Activated naive CD8-positive, alpha-beta T cell (primary cell): ENCODE results near the gene TMED1.
"Not testable (repeated sequence)": the region's sequence is repeated elsewhere in the genome, so short reads cannot be mapped to it uniquely, and the experiment has no call there.

Source experiments
- H3K27ac Mint-ChIP-seq: one replicate; pipeline ENCODE4 v1.8.0; 2021; ENCODE audit warnings: mixed read lengths
- H3K27me3 Mint-ChIP-seq: one replicate; pipeline ENCODE4 v1.8.0; 2021; ENCODE audit warnings: mixed read lengths
- H3K36me3 Mint-ChIP-seq: one replicate; pipeline ENCODE4 v1.8.0; 2021; ENCODE audit warnings: mixed read lengths
- H3K4me1 Mint-ChIP-seq: one replicate; pipeline ENCODE4 v1.8.0; 2021; ENCODE audit warnings: low read depth, mixed read lengths
- H3K4me3 Mint-ChIP-seq: one replicate; pipeline ENCODE4 v1.8.0; 2021; ENCODE audit warnings: mild to moderate bottlenecking, mixed read lengths
- H3K9me3 Mint-ChIP-seq: one replicate; pipeline ENCODE4 v1.8.0; 2021; ENCODE audit warnings: low read depth, mixed read lengths

Gene TMED1, protein sequence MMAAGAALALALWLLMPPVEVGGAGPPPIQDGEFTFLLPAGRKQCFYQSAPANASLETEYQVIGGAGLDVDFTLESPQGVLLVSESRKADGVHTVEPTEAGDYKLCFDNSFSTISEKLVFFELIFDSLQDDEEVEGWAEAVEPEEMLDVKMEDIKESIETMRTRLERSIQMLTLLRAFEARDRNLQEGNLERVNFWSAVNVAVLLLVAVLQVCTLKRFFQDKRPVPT

DNA sequence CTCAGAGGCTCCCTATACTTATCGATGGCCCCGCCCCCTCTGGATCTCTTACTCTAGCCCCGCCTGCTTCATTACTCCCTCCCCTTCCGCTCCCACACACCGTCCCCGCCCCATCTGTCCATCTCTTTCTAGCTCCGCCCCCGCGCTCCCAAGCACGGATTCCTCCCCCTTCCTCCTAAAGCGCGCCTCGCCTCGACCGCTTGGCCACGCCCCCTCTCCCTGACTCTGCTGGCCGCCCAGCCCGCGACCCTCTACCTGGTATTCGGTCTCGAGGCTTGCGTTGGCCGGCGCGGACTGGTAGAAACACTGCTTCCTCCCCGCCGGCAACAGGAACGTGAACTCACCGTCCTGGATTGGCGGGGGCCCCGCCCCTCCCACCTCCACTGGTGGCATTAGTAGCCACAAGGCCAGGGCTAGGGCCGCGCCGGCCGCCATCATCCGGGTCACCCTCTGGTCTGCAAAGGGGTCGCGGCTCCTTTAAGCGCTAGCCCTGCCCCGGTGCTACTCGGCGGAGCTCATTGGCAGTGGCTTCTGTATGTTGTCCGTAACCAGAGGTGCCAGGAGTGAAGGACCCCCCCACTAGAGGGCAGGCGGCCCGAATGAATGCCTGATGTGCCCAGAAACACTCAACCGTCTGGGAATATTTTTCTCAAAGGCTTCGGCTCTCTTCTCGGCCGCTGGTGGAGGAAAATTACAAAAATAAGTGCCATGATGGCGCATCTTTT is at the start of gene TMED1:
TSS of gene TMED1 (minus strand) at position 459 of the 725 bp plus-strand sequence. CDS start at position 438, 21 bp downstream.
- H3K4me3 Mint-ChIP-seq, result peak within 1 kb of the TSS; percentile 95
- peak within 1 kb of the TSS; percentile 100 for H3K27ac Mint-ChIP-seq

DNA sequence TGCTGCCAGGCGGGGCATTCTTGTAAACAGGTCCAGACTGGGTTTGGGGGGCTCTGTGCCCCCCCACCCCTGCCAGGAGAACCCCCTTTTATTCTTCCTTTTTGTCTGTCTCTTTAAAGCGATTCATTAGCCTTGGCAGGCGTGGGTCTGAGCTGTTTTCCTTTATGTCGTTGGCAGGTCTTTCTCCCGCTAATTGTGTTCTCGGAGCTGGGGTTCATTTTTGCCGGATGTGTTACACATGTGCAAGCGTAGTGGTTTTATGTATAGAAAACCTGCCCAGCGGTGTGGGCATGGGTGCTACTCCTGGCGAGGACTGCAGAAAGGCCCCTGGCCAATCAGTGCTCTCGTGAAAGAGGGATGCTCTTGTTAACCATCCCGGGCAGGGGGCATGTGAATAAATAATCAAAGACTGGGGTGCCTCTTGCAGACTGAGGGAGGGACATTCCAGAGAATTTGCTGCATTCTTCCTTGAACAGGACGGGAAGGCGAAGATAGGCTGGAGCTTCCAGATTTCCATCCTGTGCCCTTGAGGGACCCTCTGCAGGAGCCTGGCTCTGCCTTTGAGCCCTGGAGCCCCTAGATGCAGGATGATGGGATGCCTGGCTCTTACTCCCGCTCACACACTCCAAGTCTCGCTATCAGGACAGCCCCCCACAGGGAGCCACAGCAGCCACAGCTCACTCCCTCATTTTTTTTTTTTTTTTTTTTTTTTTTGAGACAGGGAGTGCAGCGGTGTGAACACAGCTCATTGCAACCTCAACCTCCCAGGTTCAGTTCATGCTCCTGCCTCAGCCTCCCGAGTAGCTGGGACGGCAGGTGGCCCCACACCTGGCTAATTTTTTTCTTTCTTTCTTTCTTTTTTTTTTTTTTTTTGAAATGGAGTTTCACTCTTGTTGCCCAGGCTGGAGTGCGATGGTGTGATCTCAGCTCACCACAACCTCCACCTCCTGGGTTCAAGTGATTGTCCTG is 49.5 kb upstream of the TMED1 start:
- Mint-ChIP-seq H3K27me3 (no peaks in the 10 kb centered on the region), H3K4me1 (peaks cover 2% of the 10 kb centered on the region), H3K9me3 (no peaks in the 10 kb centered on the region), H3K4me3 (no peak overlapping the region), H3K36me3 (no peaks in the 10 kb centered on the region), H3K27ac (no peak overlapping the region)

More for the DNA sequence above, at the start of gene TMED1:
- Mint-ChIP-seq H3K9me3 (peaks cover 3% of the 10 kb centered on the region), H3K4me1 (peaks cover 10% of the 10 kb centered on the region), H3K27me3 (no peaks in the 10 kb centered on the region), H3K36me3 (peaks cover 5% of the 10 kb centered on the region)

DNA sequence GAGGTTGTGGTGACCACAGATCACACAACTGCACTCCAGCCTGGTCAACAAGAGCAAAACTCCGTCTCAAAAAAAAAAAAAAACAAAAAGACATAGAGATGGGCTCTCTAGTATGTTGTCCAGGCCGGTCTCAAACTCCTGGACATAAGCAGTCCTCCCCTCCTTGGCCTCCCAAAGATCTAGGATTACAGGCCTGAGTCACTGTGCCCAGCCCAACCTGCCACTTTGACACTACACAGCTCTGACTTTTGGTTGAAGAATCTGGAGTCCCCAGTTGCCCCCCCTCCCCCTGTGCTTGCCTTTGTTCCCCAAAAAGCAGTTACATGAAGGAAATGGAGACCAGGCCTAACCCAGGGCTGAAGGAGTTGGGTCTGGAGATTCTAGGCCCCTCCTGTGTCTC is 48.3 kb upstream of the TMED1 start:
- H3K27me3 Mint-ChIP-seq, result no peaks in the 10 kb centered on the region
- peaks cover 6% of the 10 kb centered on the region for H3K4me1 Mint-ChIP-seq
- H3K36me3 Mint-ChIP-seq, result peaks cover under 1% of the 10 kb centered on the region
- H3K9me3 Mint-ChIP-seq, result no peaks in the 10 kb centered on the region
- H3K27ac Mint-ChIP-seq, result no peak overlapping the region
- no peak overlapping the region for H3K4me3 Mint-ChIP-seq

DNA sequence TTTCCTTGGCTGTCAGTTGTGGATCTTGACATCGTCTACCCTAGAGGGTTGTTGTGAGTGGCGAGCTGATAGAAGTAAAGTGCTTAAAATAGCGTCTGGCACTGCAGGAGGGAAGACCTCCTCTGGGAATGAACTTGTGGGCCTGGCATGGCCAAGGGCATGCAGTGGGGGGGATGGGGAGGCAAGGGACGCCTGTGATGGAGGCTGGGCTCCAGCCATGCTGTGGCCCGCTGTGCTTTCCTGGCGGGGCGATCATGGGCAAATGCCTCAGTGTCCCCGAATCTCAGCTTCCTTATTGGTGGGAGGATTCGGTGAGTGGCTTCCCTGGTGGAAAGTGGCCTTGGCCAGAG is 46.1 kb upstream of the TMED1 start:
- Mint-ChIP-seq H3K36me3 (peaks cover 2% of the 10 kb centered on the region), H3K27me3 (no peaks in the 10 kb centered on the region), H3K4me3 (no peak overlapping the region), H3K4me1 (peaks cover 16% of the 10 kb centered on the region), H3K9me3 (no peaks in the 10 kb centered on the region), H3K27ac (no peak overlapping the region)

DNA sequence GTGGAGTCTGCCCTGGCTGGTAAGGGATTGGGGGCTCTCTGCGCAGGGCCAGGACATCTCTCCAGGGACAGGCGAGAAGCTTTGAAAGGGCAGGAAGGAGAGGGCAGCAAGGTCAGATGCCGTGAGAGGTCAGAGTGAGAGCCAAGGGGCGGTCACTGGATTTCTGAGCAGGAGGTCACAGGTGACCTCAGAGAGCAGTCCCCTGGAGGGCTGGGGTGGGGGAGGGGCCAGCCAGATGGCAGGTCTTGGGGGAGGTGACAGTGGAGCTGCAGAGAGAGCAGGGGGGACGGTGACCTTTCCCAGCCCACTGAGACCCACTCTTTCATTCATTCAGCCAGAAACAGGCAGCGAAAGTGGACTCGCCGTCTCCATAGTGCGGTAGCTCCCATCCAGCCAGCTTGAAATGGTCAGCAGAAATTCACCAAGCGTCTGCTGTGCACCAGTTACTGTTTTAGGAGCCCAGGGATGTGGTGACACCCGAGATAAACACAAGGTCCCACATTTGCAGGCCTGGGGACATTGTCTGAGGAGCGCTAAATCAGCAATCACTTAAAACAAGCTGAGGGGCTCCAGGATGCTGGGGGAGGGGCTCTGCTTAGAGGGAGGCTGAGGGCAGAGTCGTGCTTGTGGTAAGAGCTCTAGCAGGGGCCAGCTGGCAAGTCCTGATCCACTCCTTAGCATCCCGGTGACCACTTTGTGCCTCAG is 45.5 kb upstream of the TMED1 start:
- Mint-ChIP-seq H3K36me3 (peaks cover 2% of the 10 kb centered on the region), H3K27me3 (no peaks in the 10 kb centered on the region), H3K27ac (no peak overlapping the region), H3K4me3 (no peak overlapping the region), H3K4me1 (peaks cover 19% of the 10 kb centered on the region), H3K9me3 (no peaks in the 10 kb centered on the region)

DNA sequence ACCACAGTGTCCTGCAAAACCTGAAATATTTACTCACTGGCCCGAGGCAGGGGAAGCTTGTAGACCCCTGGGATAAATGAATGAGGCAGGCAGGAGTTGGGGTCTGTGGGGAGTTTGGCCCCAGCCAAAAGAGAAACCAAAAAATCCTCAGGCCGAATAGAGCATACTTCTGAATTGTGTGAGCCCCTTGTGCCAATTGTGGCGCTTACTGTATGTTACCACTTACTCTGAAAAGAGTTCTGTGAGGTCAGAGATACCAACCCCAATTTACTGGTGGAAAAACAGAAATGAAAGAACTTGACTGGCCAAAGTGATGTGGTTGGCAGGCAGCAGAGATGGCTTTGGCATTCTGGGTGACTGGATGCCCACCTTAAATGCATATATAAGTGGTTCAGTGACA is 42.2 kb upstream of the TMED1 start:
- no peaks in the 10 kb centered on the region for H3K27me3 Mint-ChIP-seq
- no peaks in the 10 kb centered on the region for H3K9me3 Mint-ChIP-seq
- H3K4me3 Mint-ChIP-seq, result no peak overlapping the region
- peaks cover 2% of the 10 kb centered on the region for H3K36me3 Mint-ChIP-seq
- peaks cover 23% of the 10 kb centered on the region for H3K4me1 Mint-ChIP-seq
- H3K27ac Mint-ChIP-seq, result peak overlapping the region; percentile 17

DNA sequence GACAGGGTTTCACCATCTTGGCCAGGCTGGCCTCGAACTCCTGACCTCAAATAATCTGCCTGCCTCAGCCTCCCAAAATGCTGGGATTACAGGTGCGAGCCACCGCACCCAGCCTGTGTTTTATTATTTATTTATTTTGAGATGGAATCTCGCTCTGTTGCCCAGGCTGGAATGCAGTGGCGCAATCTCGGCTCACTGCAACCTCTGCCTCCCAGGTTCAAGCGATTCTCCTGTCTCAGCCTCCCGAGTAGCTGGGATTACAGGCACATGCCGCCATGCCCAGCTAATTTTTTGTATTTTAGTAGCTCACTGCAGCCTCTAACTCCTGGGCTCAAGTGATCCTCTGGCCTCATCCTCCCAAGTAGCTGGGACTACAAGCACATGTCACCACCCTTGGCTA is 41.6 kb upstream of the TMED1 start:
- not testable (repeated sequence) for H3K27ac Mint-ChIP-seq, H3K9me3 Mint-ChIP-seq, H3K27me3 Mint-ChIP-seq, H3K4me3 Mint-ChIP-seq, H3K36me3 Mint-ChIP-seq
- peaks cover 29% of the 10 kb centered on the region for H3K4me1 Mint-ChIP-seq

DNA sequence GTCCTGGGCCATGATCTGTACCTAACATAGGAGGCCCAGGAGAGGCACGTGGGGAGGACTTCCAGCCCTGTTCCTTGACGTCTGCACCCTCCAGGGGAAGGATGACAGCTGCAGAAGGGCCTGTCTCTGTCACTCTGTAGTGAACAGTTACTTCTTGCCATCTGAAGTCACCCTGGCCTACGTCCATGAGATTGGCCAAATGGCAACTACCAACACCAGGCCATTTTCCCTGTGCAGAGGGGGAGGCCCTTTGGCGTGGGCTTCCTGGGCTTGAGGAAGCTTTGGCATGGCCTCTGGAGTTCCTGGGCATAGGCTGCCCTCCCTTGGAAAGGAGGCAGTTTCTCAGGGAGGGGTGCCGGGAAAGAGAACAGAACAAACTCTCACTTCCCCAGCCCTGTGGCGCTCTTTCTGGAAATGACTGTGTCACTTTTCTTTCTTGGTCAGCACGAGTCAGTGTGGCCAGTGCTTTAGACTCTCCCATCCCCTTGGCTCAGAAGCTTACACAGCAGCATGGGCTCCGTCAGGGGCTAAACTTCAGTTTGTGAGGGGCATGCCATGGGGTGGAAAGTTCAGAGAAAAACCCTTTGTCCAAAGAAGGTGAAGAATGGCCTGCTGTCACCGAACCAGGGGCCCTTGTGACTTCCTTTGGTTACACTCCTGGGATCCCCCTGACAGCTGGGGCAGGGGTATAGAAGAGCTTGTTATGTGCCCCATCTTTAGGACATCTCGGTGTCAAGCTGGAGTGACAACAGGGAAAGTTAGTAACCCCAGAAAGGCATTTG is 40.6 kb upstream of the TMED1 start:
- Mint-ChIP-seq H3K27me3 (no peaks in the 10 kb centered on the region), H3K36me3 (peaks cover 2% of the 10 kb centered on the region), H3K4me3 (no peak overlapping the region), H3K27ac (no peak overlapping the region), H3K9me3 (no peaks in the 10 kb centered on the region), H3K4me1 (peaks cover 30% of the 10 kb centered on the region)

DNA sequence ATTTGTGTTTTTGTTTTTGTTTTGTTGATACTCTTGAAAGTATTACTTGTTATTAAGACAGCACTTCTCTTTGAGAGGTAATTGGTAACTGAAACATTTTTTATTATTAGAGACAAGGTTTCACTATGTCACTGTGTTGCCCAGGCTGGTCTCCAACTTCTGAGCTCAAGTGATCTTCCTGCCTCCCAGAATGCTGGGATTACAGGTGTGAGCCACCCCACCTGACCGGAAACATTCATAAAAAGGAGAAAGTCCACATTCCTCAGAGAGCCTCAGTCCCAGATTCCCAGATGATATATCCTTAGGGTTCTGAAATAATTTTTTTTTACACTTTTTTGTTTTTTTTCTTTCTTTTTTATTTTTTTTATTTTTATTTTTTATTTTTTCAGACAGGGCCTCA is 38.0 kb upstream of the TMED1 start:
- H3K27ac Mint-ChIP-seq, result peak overlapping the region; percentile 16
- H3K9me3 Mint-ChIP-seq, result no peaks in the 10 kb centered on the region

DNA sequence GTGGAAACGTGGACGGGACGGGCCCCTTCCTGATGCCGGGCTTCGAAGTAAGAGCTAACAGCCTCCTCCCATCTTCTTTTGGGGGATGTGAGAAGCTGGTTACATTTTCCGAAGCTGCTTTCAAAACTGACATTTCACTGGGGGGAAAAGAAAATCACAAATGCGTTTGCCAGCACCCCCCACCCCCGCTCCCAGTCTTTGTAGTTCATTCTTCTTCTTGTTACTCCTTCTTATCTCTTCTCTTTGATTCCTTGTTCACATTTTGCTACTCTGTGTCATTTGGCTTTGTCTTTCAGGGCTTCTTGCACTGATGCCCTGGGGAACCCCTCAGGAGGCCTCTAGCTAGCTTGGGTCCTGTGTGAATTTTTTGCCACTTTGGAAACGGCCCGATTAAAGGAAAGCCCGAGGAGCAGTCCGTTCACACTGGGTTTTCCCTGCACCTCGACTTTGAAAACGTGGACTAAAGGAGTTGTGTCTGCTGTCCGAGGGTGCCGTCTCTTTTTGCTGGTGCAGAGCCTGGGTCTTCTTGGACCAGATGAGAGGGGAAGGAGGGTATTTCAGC is 36.6 kb upstream of the TMED1 start:
- Mint-ChIP-seq H3K36me3 (no peaks in the 10 kb centered on the region), H3K4me3 (peak overlapping the region; percentile 88), H3K4me1 (peaks cover 25% of the 10 kb centered on the region), H3K27me3 (no peaks in the 10 kb centered on the region), H3K9me3 (no peaks in the 10 kb centered on the region), H3K27ac (peak overlapping the region; percentile 77)

More for the DNA sequence above, 38.0 kb upstream of the TMED1 start:
- H3K4me1 Mint-ChIP-seq, result peaks cover 28% of the 10 kb centered on the region
- H3K4me3 Mint-ChIP-seq, result peak overlapping the region; percentile 59
- H3K36me3 Mint-ChIP-seq, result no peaks in the 10 kb centered on the region
- no peaks in the 10 kb centered on the region for H3K27me3 Mint-ChIP-seq

DNA sequence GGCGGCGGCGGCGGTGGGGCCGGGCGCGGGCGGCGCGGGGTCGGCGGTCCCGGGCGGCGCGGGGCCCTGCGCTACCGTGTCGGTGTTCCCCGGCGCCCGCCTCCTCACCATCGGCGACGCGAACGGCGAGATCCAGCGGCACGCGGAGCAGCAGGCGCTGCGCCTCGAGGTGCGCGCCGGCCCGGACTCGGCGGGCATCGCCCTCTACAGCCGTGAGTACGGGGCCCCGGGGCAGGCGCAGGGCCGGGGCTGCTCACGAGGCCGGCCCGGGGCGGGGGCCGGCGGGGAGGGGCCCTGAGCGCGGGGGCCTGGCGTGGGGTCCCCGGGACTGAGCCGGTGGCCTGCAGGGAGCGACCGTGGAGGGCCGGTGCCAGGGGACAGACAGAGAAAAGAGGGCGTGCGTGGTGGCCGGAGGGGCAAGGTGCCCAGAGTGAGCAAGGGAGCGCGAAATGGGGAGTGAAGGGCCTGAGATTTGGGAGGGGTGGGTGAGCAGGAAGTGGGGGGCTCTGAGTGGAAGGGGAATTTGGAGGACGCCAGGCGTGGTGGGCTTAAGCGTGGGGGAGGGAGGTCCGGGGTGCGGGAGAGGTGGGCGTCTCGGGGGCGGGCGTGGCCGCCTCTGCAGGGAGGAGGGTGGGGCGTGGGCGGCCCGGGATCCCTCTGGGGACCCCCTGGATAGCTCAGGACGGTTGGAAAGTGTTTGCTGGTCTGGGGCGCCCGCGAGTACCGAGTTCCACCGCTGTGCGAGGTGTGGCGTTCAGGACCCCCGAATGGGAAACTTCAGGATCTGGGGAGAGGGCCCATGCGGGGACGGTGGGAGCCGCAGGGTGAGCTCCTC is 35.9 kb upstream of the TMED1 start:
- peaks cover 23% of the 10 kb centered on the region for H3K4me1 Mint-ChIP-seq
- no peaks in the 10 kb centered on the region for H3K9me3 Mint-ChIP-seq
- H3K36me3 Mint-ChIP-seq, result no peaks in the 10 kb centered on the region
- no peaks in the 10 kb centered on the region for H3K27me3 Mint-ChIP-seq
- peak overlapping the region; percentile 88 for H3K4me3 Mint-ChIP-seq
- peak overlapping the region; percentile 77 for H3K27ac Mint-ChIP-seq

DNA sequence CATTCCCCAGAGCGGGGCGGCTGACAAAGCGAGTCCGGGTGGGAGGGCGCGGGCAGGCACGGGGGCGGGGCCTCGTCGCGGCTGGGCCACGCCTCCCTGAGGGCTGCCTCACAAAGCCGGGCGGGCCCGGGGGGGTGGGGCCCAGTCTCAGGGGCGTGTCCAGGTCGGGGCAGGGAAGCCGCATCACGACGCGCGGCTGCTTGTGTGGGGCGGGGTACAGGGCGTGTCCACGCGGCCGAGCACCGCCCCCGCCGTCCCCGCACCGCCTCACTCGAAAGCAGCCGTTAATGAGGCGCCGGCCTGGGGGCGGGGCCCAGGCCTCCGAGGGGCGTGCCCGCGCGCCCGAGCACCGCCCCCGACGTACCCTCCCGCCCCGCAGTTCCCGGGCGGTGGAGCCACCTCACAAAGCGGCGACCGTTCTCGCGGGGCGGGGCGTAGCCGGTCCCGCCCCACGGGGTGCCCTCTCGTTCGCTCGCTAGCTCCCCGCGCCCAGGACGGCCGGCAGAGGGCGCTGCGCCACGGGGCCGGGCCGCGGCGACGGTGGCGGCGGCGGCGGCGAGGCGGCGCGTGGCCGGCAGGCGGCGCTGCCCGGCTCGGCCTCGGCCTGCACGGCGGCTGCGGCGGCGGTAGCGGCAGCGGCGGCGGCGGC is 35.1 kb upstream of the TMED1 start, which contains the start of gene CARM1:
TSS of gene CARM1 (plus strand) at position 599 of the 649 bp plus-strand sequence. CDS start 150 bp downstream, outside the sequence.
- no peaks in the 10 kb centered on the region for H3K36me3 Mint-ChIP-seq
- H3K27ac Mint-ChIP-seq, result peak within 1 kb of the TSS; percentile 77
- H3K4me1 Mint-ChIP-seq, result peaks cover 21% of the 10 kb centered on the region
- H3K4me3 Mint-ChIP-seq, result peak within 1 kb of the TSS; percentile 88
- no peaks in the 10 kb centered on the region for H3K27me3 Mint-ChIP-seq
- H3K9me3 Mint-ChIP-seq, result no peaks in the 10 kb centered on the region
